ENCODE data around the gene SH2D3A. TPM values are rescaled to one million over a fixed set of nuclear protein-coding genes. Genes with fewer than 3 reads are reported as not detected.
"Not testable (repeated sequence)": the region's sequence is repeated elsewhere in the genome, so short reads cannot be mapped to it uniquely, and the experiment has no call there.

SH2D3A gene
- total and polyA plus RNA-seq, 2 donors (not counting 1 experiment from before 2014, with no cell fraction given), result 36.1 to 54.1 TPM

GRCh38 chr19:6772028-6772865 lies 5.0 kb upstream of the SH2D3A start, which contains the start of gene VAV1:
Gene VAV1 (plus strand): TSS chr19:6772708. CDS start chr19:6772808, 100 bp downstream.
- Histone ChIP-seq H3K79me2 (ENCODE audit: control insufficient read depth, insufficient read depth, low read length) (peaks cover 54% of the 10 kb centered on the region), H3K27ac (ENCODE audit: low read length in 2 of 2) (peak within 1 kb of the TSS; percentile 59 to 92), H3K4me2 (replicated peaks; ENCODE audit: low read depth, low read length, poor library complexity, severe bottlenecking) (peak within 1 kb of the TSS; percentile 89), H3K4me1 (ENCODE audit: control insufficient read depth in 2 of 2, insufficient read depth in 2 of 2, low read length in 2 of 2) (peaks cover 30 to 50% of the 10 kb centered on the region in 2 donors), H3K9ac (ENCODE audit: low read length) (peak within 1 kb of the TSS; percentile 94), H3K36me3 (replicated peaks in 1 of 2; ENCODE audit: control extremely low read depth in 1 of 2, control insufficient read depth in 1 of 2, extremely low read depth in 1 of 2, insufficient read depth in 2 of 2, low read length in 1 of 2) (peaks cover 1 to 24% of the 10 kb centered on the region in 2 experiments), H3K9me3 (ENCODE audit: control extremely low read depth in 1 of 3, control insufficient read depth in 2 of 3, insufficient read depth in 1 of 3, low read length in 2 of 3) (no peaks in the 10 kb centered on the region), H3K27me3 (replicated peaks in 1 of 4; ENCODE audit: control extremely low read depth in 1 of 4, control insufficient read depth in 3 of 4, insufficient read depth in 4 of 4, low read length in 3 of 4) (no peaks in the 10 kb centered on the region), H4K20me1 (ENCODE audit: control insufficient read depth, insufficient read depth, low read length, poor library complexity, severe bottlenecking) (peaks cover 40% of the 10 kb centered on the region), H2AFZ (ENCODE audit: insufficient read depth, low read depth, low read length, poor library complexity, severe bottlenecking) (peak within 1 kb of the TSS; percentile 59), H3K4me3 (ENCODE audit: control extremely low read depth in 1 of 5, extremely low read depth in 1 of 5, insufficient read depth in 1 of 5, low read depth in 2 of 5, low read length in 4 of 5) (peak within 1 kb of the TSS; percentile 94 to 100 (median 95))
- Mint-ChIP-seq H3K27me3 (no peaks in the 10 kb centered on the region), H3K27ac (peak within 1 kb of the TSS; percentile 95), H3K4me1 (peaks cover 55% of the 10 kb centered on the region), H3K4me3 (peak within 1 kb of the TSS; percentile 96), H3K9me3 (ENCODE audit: insufficient read depth) (no peaks in the 10 kb centered on the region)
- ATAC-seq (ENCODE audit: low read depth), result peak; percentile 55
- POLR2A ChIA-PET, result interaction anchor here (0.6 to 4.4 kb wide), 9 partner anchors 15 to 347 kb away, joined by 3 to 73 read pairs (median 6); partner anchors contain the start of genes GPR108 and TRIP10
- intact Hi-C loops (cut with micrococcal nuclease), result loop anchor here (1.0 to 10.0 kb wide), 5 partner anchors 19 to 573 kb away; partner anchors contain the start of genes ARHGEF18 and TRIP10
- peak; percentile 57 for TF ChIP-seq CTCF (IDR thresholded peaks at IDR 0.05)
- TF ChIP-seq EZH2 (IDR thresholded peaks at IDR 0.05; ENCODE audit: borderline replicate concordance, insufficient read depth, low read depth, low read length, poor library complexity, severe bottlenecking), result no peak
- CTCF ChIA-PET, result interaction anchor here (0.7 to 5.2 kb wide), 14 partner anchors 9 to 554 kb away, joined by 3 to 57 read pairs (median 6); partner anchors contain the start of genes GPR108 and TRIP10
- WGBS (ENCODE audit: insufficient coverage), result 14% methylated on average over 20 of the region's 25 CpGs
- peak; percentile 94 for DNase-seq

GRCh38 chr19:6771648-6772027 lies 4.4 kb upstream of the SH2D3A start:
- not testable (repeated sequence) for H3K27me3 Mint-ChIP-seq; H3K27me3 ChIP-seq (replicated peaks in 1 of 4; ENCODE audit: control extremely low read depth in 1 of 4, control insufficient read depth in 3 of 4, insufficient read depth in 4 of 4, low read length in 3 of 4); H3K4me3 ChIP-seq (ENCODE audit: control extremely low read depth in 1 of 5, extremely low read depth in 1 of 5, insufficient read depth in 1 of 5, low read depth in 2 of 5, low read length in 4 of 5); H3K9ac ChIP-seq (ENCODE audit: low read length); H2AFZ ChIP-seq (ENCODE audit: insufficient read depth, low read depth, low read length, poor library complexity, severe bottlenecking); ATAC-seq (ENCODE audit: low read depth); H3K9me3 ChIP-seq (ENCODE audit: control extremely low read depth in 1 of 3, control insufficient read depth in 2 of 3, insufficient read depth in 1 of 3, low read length in 2 of 3); DNase-seq; H3K9me3 Mint-ChIP-seq (ENCODE audit: insufficient read depth)
- CTCF ChIA-PET, result interaction anchor here (0.7 to 5.2 kb wide), 12 partner anchors 10 to 1028 kb away, joined by 3 to 57 read pairs (median 6); partner anchors contain the start of genes GPR108 and TRIP10
- peaks cover 34% of the 10 kb centered on the region for H4K20me1 ChIP-seq (ENCODE audit: control insufficient read depth, insufficient read depth, low read length, poor library complexity, severe bottlenecking)
- WGBS (ENCODE audit: insufficient coverage), result 92% methylated on average over 6 of the region's 7 CpGs
- peaks cover 1 to 18% of the 10 kb centered on the region in 2 experiments for H3K36me3 ChIP-seq (replicated peaks in 1 of 2; ENCODE audit: control extremely low read depth in 1 of 2, control insufficient read depth in 1 of 2, extremely low read depth in 1 of 2, insufficient read depth in 2 of 2, low read length in 1 of 2)
- intact Hi-C loops (cut with micrococcal nuclease), result loop anchor here (1.0 to 10.0 kb wide), 5 partner anchors 18 to 573 kb away; partner anchors contain the start of genes ARHGEF18 and TRIP10
- peak overlapping the region; percentile 89 for H3K4me2 ChIP-seq (replicated peaks; ENCODE audit: low read depth, low read length, poor library complexity, severe bottlenecking)
- peak overlapping the region; percentile 59 to 92 for H3K27ac ChIP-seq (ENCODE audit: low read length in 2 of 2)
- H3K79me2 ChIP-seq (ENCODE audit: control insufficient read depth, insufficient read depth, low read length), result peaks cover 50% of the 10 kb centered on the region
- POLR2A ChIA-PET, result interaction anchor here (0.7 to 4.4 kb wide), 5 partner anchors 14 to 346 kb away, joined by 3 to 73 read pairs (median 12); partner anchors contain the start of genes GPR108 and TRIP10
- Mint-ChIP-seq H3K4me1 (peaks cover 55% of the 10 kb centered on the region), H3K4me3 (peak overlapping the region; percentile 96), H3K27ac (peak overlapping the region; percentile 95)
- peaks cover 29 to 53% of the 10 kb centered on the region in 2 donors for H3K4me1 ChIP-seq (ENCODE audit: control insufficient read depth in 2 of 2, insufficient read depth in 2 of 2, low read length in 2 of 2)

All from B cell (primary cell).